ENCODE data around the gene NADK2. TPM values are rescaled to one million over a fixed set of nuclear protein-coding genes. Genes with fewer than 3 reads are reported as not detected.
A peak's percentile ranks its signal among the peaks of the same experiment; 100 is the strongest.

Gene NADK2
- total RNA-seq, 8 experiments from 2014 or later: 9.9 to 65.4 (median 35.8) TPM

- H3K4me3 ChIP-seq: no peak overlapping the region
- H3K4me1 ChIP-seq (replicated peaks in 1 of 2): no peaks in the 10 kb centered on the region
- H3K27ac ChIP-seq: no peak overlapping the region
- 62 to 100% (median 90%) methylated on average over 1 to 8 of the region's 9 CpGs; no CpG with 5 or more reads in 1 of the 10 experiments for WGBS, 10 experiments
- no peak for ATAC-seq (replicated peaks in 6 of 8)
- in situ Hi-C loops (cut with MboI; ENCODE audit: low pct_unique_long_range_greater_than_20kb in 2 of 9, low sequenced_read_pairs in 9 of 9, unreplicated experiment in 9 of 9): no loop called here
These were observed 78.8 kb downstream of the NADK2 start for GRCh38 chr5:36162810-36163486.

GRCh38 chr5:36161361-36161760 lies 80.4 kb downstream of the NADK2 start:
- in situ Hi-C loops (cut with MboI; ENCODE audit: low pct_unique_long_range_greater_than_20kb in 2 of 9, low sequenced_read_pairs in 9 of 9, unreplicated experiment in 9 of 9): no loop called here

GRCh38 chr5:36160617-36161016 lies 81.1 kb downstream of the NADK2 start:
- H3K27ac ChIP-seq: no peak overlapping the region
- in situ Hi-C loops (cut with MboI; ENCODE audit: low pct_unique_long_range_greater_than_20kb in 2 of 9, low sequenced_read_pairs in 9 of 9, unreplicated experiment in 9 of 9): no loop called here
- no peak for ATAC-seq (replicated peaks in 6 of 8)
- WGBS, 10 experiments: 73 to 100% (median 86%) methylated on average over 1 to 3 of the region's 3 CpGs; no CpG with 5 or more reads in 1 of the 10 experiments
- H3K4me3 ChIP-seq: no peak overlapping the region
- H3K4me1 ChIP-seq (replicated peaks in 1 of 2): no peaks in the 10 kb centered on the region

More at GRCh38 chr5:36161361-36161760, 80.4 kb downstream of the NADK2 start:
- WGBS, 10 experiments: 60 to 100% (median 100%) methylated on average over 1 to 4 of the region's 4 CpGs; no CpG with 5 or more reads in 1 of the 10 experiments
- no peak for ATAC-seq (replicated peaks in 6 of 8)
- H3K4me3 ChIP-seq: no peak overlapping the region
- no peaks in the 10 kb centered on the region for H3K4me1 ChIP-seq (replicated peaks in 1 of 2)
- H3K27ac ChIP-seq: no peak overlapping the region

GRCh38 chr5:36158144-36158543 lies 83.6 kb downstream of the NADK2 start:
- H3K4me1 ChIP-seq (replicated peaks in 1 of 2): peaks cover 5% of the 10 kb centered on the region in 2 donors
- ATAC-seq (replicated peaks in 6 of 8): no peak
- H3K27ac ChIP-seq: no peak overlapping the region
- whole genome bisulfite sequencing, 10 experiments: 89 to 100% (median 100%) methylated on average over 1 to 2 of the region's 2 CpGs; no CpG with 5 or more reads in 4 of the 10 experiments
- no peak overlapping the region for H3K4me3 ChIP-seq
- in situ Hi-C loops (cut with MboI; ENCODE audit: low pct_unique_long_range_greater_than_20kb in 2 of 9, low sequenced_read_pairs in 9 of 9, unreplicated experiment in 9 of 9): no loop called here

- 0 to 100% (median 52%) methylated on average over 1 of the region's 1 CpG; no CpG with 5 or more reads in 4 of the 10 experiments for WGBS, 10 experiments
- Histone ChIP-seq H3K4me3 (no peak overlapping the region), H3K4me1 (replicated peaks in 1 of 2) (peaks cover 5 to 6% of the 10 kb centered on the region in 2 donors), H3K27ac (no peak overlapping the region)
- in situ Hi-C loops (cut with MboI; ENCODE audit: low pct_unique_long_range_greater_than_20kb in 2 of 9, low sequenced_read_pairs in 9 of 9, unreplicated experiment in 9 of 9): no loop called here
- ATAC-seq (replicated peaks in 6 of 8): peak in 1 of 8 experiments; percentile 2
These were observed 85.1 kb downstream of the NADK2 start for GRCh38 chr5:36156619-36157018.

- in situ Hi-C loops (cut with MboI; ENCODE audit: low pct_unique_long_range_greater_than_20kb in 2 of 9, low sequenced_read_pairs in 9 of 9, unreplicated experiment in 9 of 9): no loop called here
- Histone ChIP-seq H3K27ac (no peak overlapping the region), H3K4me1 (replicated peaks in 1 of 2) (peaks cover 5 to 6% of the 10 kb centered on the region in 2 donors), H3K4me3 (no peak overlapping the region)
- ATAC-seq (replicated peaks in 6 of 8): no peak
- 31 to 100% (median 83%) methylated on average over 1 to 4 of the region's 4 CpGs; no CpG with 5 or more reads in 1 of the 10 experiments for WGBS, 10 experiments
These were observed 85.6 kb downstream of the NADK2 start for GRCh38 chr5:36156121-36156601.

GRCh38 chr5:36155291-36155690 lies 86.4 kb downstream of the NADK2 start:
- in situ Hi-C loops (cut with MboI; ENCODE audit: low pct_unique_long_range_greater_than_20kb in 2 of 9, low sequenced_read_pairs in 9 of 9, unreplicated experiment in 9 of 9): no loop called here
- ATAC-seq (replicated peaks in 6 of 8): no peak

GRCh38 chr5:36153726-36154125 lies 88.0 kb downstream of the NADK2 start:
- ATAC-seq (replicated peaks in 6 of 8): no peak
- WGBS, 10 experiments: 67 to 100% (median 90%) methylated on average over 1 to 4 of the region's 4 CpGs; no CpG with 5 or more reads in 1 of the 10 experiments
- in situ Hi-C loops (cut with MboI; ENCODE audit: low pct_unique_long_range_greater_than_20kb in 2 of 9, low sequenced_read_pairs in 9 of 9, unreplicated experiment in 9 of 9): no loop called here
- H3K4me1 ChIP-seq (replicated peaks in 1 of 2): peaks cover 6 to 13% of the 10 kb centered on the region in 2 donors
- H3K4me3 ChIP-seq: peak overlapping the region in 1 of 5 donors; percentile 81
- no peak overlapping the region for H3K27ac ChIP-seq

More at GRCh38 chr5:36155291-36155690, 86.4 kb downstream of the NADK2 start:
- Histone ChIP-seq H3K27ac (no peak overlapping the region), H3K4me1 (replicated peaks in 1 of 2) (peaks cover 6 to 8% of the 10 kb centered on the region in 2 donors), H3K4me3 (no peak overlapping the region)
- WGBS, 10 experiments: 75 to 100% (median 96%) methylated on average over 5 to 7 of the region's 7 CpGs; no CpG with 5 or more reads in 1 of the 10 experiments

- WGBS, 10 experiments: 29 to 93% (median 70%) methylated on average over 1 to 6 of the region's 7 CpGs; no CpG with 5 or more reads in 1 of the 10 experiments
- Histone ChIP-seq H3K27ac (no peak overlapping the region), H3K4me3 (peak overlapping the region in 3 of 5 donors; percentile 70 to 81 (median 74)), H3K4me1 (replicated peaks in 1 of 2) (peaks cover 6 to 13% of the 10 kb centered on the region in 2 donors)
- in situ Hi-C loops (cut with MboI; ENCODE audit: low pct_unique_long_range_greater_than_20kb in 2 of 9, low sequenced_read_pairs in 9 of 9, unreplicated experiment in 9 of 9): no loop called here
- no peak for ATAC-seq (replicated peaks in 6 of 8)
These were observed 88.4 kb downstream of the NADK2 start for GRCh38 chr5:36153298-36153677.

GRCh38 chr5:36152324-36153297 lies 89.1 kb downstream of the NADK2 start:
- in situ Hi-C loops (cut with MboI; ENCODE audit: low pct_unique_long_range_greater_than_20kb in 2 of 9, low sequenced_read_pairs in 9 of 9, unreplicated experiment in 9 of 9): no loop called here
- peak; percentile 3 to 20 (median 9) for ATAC-seq (replicated peaks in 6 of 8)
- Histone ChIP-seq H3K4me3 (peak overlapping the region; percentile 62 to 81 (median 74)), H3K27ac (no peak overlapping the region), H3K4me1 (replicated peaks in 1 of 2) (peaks cover 6 to 13% of the 10 kb centered on the region in 2 donors)
- 0 to 18% (median 2%) methylated on average over 4 to 19 of the region's 24 CpGs for WGBS, 10 experiments

GRCh38 chr5:36151434-36152323 lies 90.0 kb downstream of the NADK2 start, which contains the start of the genes LMBRD2 and SKP2:
Gene LMBRD2 (minus strand): TSS chr5:36151887. CDS start chr5:36143349, 8,538 bp downstream.
Gene SKP2 (plus strand): TSS chr5:36152111. CDS start chr5:36152263, 152 bp downstream.
- Histone ChIP-seq H3K4me1 (replicated peaks in 1 of 2) (peaks cover 6 to 13% of the 10 kb centered on the region in 2 donors), H3K27ac (peak within 1 kb of the TSS; percentile 67 to 72), H3K4me3 (peak within 1 kb of the TSS; percentile 62 to 81 (median 74))
- WGBS, 10 experiments: 0 to 13% (median 0%) methylated on average over 1 to 31 of the region's 81 CpGs; no CpG with 5 or more reads in 2 of the 10 experiments
- ATAC-seq (replicated peaks in 6 of 8): peak; percentile 93 to 99 (median 98)
- in situ Hi-C loops (cut with MboI; ENCODE audit: low pct_unique_long_range_greater_than_20kb in 2 of 9, low sequenced_read_pairs in 9 of 9, unreplicated experiment in 9 of 9): no loop called here
